Measurements from ENCODE around the gene CD83. TPM values are rescaled to one million over a fixed set of nuclear protein-coding genes. Genes with fewer than 3 reads are reported as not detected.
A peak's percentile ranks its signal among the peaks of the same experiment; 100 is the strongest.

Gene CD83
- polyA plus RNA-seq, 1 donor = 8.2 TPM

DNA sequence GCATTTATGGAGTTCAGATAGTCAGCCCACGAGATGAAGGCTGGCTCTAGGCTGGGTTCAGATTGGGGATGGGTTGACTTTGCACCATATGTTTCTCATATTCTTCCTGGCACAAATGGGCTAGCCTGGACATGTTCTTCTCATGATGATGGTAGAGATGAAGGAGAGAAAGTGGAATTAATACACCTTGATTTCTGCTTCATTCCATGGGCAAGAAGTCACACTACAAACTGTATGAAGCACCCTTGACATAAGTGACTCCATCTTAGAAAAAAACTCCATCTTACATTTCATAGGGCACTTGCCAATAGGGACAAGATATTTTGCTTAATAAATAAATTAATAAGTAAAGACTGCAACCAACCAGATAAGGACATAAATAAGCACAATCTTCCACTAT is 12.0 kb upstream of the CD83 start:
- Histone ChIP-seq H3K4me1 (ENCODE audit: control insufficient read depth, insufficient read depth, low read length) (no peaks in the 10 kb centered on the region), H3K4me3 (ENCODE audit: low read length) (no peak overlapping the region), H3K27ac (ENCODE audit: low read length) (no peak overlapping the region), H3K27me3 (ENCODE audit: control insufficient read depth, insufficient read depth, low read length) (peaks cover 19% of the 10 kb centered on the region), H3K9me3 (ENCODE audit: control insufficient read depth, low read depth, low read length) (no peaks in the 10 kb centered on the region), H3K36me3 (ENCODE audit: control insufficient read depth, insufficient read depth, low read length) (no peaks in the 10 kb centered on the region)
- DNase-seq = no peak
- WGBS (ENCODE audit: insufficient coverage, low lambda C conversion rate) = no CpG with 5 or more reads among the region's 1 CpG

DNA sequence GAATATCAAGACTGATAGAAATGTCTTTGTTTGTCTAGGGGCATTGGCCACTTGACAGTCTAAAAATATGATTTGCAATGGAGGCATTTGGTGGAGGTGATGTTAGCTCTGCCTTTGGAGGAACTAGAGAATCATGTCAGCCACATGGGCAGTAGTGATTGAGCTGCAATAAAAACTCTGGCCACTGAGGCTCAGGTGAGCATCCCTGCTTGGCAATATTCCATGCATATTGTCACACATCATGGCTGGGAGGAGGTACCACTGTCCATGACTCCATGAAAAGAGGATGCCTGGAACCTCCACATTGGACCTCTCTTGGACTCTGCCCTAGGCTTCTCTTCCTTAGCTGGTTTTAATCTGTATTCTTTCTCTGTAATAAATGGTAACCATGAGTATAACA is 10.6 kb upstream of the CD83 start:
- Histone ChIP-seq H3K4me3 (ENCODE audit: low read length) (no peak overlapping the region), H3K9me3 (ENCODE audit: control insufficient read depth, low read depth, low read length) (no peaks in the 10 kb centered on the region), H3K4me1 (ENCODE audit: control insufficient read depth, insufficient read depth, low read length) (no peaks in the 10 kb centered on the region), H3K36me3 (ENCODE audit: control insufficient read depth, insufficient read depth, low read length) (no peaks in the 10 kb centered on the region), H3K27me3 (ENCODE audit: control insufficient read depth, insufficient read depth, low read length) (peaks cover 15% of the 10 kb centered on the region), H3K27ac (ENCODE audit: low read length) (no peak overlapping the region)
- DNase-seq = no peak

DNA sequence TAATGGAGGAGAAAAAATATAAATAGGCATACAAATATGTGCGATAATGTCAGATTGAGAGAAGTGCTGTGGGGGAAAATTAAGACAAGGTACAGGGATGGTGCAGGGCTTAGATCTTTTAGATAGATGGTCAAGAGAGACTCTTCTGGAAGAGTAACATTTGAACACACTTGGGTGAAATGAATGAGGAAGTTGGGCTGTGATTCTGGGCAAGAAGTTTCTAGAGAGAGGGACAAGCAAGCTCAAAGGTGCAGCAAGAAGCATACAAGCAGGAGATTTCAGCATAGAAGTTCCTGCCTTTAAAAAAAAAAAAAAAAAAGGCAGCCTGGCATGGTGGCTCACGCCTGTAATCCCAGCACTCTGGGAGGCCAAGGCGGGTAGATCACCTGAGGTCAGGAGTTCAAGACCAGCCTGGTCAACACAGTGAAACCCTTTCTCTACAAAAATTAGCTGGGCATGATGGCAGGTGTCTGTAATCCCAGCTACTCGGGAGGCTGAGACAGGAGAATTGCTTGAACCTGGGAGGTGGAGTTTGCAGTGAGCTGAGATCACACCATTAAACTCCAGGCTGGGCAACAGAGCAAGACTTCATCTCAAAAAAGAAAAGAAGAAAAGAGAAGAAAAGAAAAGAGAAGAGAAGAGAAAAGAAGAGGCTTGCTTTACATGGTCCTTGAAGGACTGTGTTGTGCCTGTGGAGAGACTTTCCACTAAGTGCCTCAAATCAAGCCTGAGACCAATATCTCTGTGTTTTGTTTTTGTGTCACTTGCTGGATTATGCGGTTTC is 9.7 kb upstream of the CD83 start:
- 100% methylated on average over 2 of the region's 5 CpGs for WGBS (ENCODE audit: insufficient coverage, low lambda C conversion rate)
- peaks cover 11% of the 10 kb centered on the region for H3K27me3 ChIP-seq (ENCODE audit: control insufficient read depth, insufficient read depth, low read length)
- no peak overlapping the region for H3K27ac ChIP-seq (ENCODE audit: low read length)
- H3K4me1 ChIP-seq (ENCODE audit: control insufficient read depth, insufficient read depth, low read length) = no peaks in the 10 kb centered on the region
- no peaks in the 10 kb centered on the region for H3K36me3 ChIP-seq (ENCODE audit: control insufficient read depth, insufficient read depth, low read length)
- no peak for DNase-seq
- no peak overlapping the region for H3K4me3 ChIP-seq (ENCODE audit: low read length)
- no peaks in the 10 kb centered on the region for H3K9me3 ChIP-seq (ENCODE audit: control insufficient read depth, low read depth, low read length)

DNA sequence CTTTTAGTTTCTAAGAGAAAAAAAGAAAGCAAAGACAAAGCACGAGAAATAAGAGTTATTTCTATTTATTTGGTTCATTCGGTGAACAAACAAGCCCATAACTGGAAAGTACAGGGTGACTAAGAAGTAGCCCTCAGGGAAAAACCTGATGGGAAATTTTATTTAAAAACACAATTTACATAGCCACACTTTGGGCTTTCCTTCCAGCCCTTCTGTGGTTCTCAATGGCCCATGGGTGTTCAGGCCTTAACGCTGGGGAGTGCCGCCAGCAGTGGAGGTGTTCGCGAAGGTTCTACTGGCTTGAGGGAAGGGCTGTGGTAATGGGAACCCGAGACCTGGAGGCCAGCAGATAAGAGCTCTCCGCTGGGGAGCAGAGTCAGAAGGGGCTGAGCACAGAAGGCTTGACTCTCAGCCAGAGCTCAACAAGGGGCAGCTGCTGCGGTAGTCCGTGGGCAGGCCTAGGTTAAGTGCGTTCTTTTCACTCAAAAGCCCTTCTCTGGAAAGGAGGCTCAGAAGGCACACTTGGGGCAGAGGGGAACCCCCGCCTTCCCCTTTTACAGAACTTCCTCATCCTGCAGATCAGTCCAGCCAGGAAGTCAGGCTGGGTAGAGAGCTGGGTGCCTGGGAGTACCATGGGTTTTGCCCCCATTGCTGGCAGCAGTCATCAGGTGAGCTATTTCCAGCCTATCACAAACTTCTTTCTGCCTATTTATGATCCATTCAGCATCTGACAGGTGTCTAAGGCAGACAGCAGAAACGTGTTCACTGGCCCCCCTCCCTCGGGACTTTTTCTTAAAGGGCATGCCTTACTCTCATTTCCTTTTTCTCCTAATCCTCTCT is 8.8 kb upstream of the CD83 start:
- Histone ChIP-seq H3K4me3 (ENCODE audit: low read length) (no peak overlapping the region), H3K27ac (ENCODE audit: low read length) (no peak overlapping the region), H3K27me3 (ENCODE audit: control insufficient read depth, insufficient read depth, low read length) (peaks cover 7% of the 10 kb centered on the region), H3K9me3 (ENCODE audit: control insufficient read depth, low read depth, low read length) (no peaks in the 10 kb centered on the region), H3K36me3 (ENCODE audit: control insufficient read depth, insufficient read depth, low read length) (no peaks in the 10 kb centered on the region), H3K4me1 (ENCODE audit: control insufficient read depth, insufficient read depth, low read length) (no peaks in the 10 kb centered on the region)
- DNase-seq = no peak
- WGBS (ENCODE audit: insufficient coverage, low lambda C conversion rate) = 67% methylated on average over 1 of the region's 14 CpGs

DNA sequence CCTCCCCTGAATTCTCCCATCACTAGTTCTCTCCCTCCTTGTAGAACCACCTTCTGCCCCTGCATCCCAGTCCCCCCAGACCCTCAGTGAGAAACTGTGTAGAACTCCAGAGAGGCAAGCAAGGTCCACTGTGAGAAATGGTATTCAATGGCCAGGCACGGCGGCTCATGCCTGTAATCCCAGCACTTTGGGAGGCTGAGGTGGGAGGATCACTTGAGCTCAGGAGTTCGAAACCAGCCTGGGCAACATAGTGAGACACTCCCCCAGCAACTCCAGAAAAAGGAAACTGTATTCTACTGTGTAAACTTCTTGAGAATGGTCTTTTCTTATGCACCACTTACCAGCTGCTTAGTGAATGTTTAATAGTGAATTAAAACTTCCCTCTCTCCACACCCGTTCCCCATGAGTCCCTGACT is 8.2 kb upstream of the CD83 start:
- Histone ChIP-seq H3K9me3 (ENCODE audit: control insufficient read depth, low read depth, low read length) (no peaks in the 10 kb centered on the region), H3K27ac (ENCODE audit: low read length) (no peak overlapping the region), H3K4me1 (ENCODE audit: control insufficient read depth, insufficient read depth, low read length) (no peaks in the 10 kb centered on the region), H3K27me3 (ENCODE audit: control insufficient read depth, insufficient read depth, low read length) (peaks cover 4% of the 10 kb centered on the region), H3K4me3 (ENCODE audit: low read length) (no peak overlapping the region), H3K36me3 (ENCODE audit: control insufficient read depth, insufficient read depth, low read length) (no peaks in the 10 kb centered on the region)
- no CpG with 5 or more reads among the region's 4 CpGs for WGBS (ENCODE audit: insufficient coverage, low lambda C conversion rate)
- DNase-seq = no peak

DNA sequence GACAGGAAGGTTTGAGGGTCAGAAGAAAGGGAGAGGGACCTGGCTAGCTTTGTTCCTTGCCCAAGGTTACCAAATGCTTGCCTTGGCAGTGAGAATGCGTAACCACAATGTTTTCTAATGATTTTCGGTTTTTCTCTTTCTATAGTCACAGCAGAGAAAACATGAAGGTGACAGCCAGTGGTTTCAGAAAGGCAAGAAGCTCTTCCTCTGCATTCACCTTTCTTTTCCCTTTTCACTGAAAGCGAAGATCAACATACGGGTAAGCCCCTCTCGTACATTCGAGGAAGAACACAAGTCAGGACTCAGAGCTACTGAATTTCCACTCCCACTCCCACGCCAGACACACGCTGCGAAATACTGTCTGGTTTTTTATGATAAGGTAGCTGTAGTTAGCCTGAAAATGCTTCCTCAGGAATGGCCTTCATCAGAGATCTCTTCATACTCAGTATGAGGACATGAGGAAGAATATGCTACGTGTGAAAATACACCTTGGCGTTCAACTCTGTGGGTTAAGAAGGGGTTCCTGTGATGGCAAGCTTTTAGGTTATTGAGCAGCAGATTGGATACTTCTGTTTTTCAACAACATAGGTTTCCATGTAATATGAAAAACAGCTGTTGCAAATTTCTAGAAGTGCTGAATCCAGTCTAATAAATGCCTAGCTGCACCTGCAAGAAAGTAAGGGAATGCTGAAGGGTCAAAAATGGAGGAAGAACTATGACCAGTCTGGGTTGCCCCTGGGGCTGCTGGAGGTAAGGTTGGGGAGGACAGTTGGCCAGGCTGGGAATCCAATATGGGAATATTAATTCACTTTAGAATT is 7.4 kb upstream of the CD83 start:
- no peaks in the 10 kb centered on the region for H3K4me1 ChIP-seq (ENCODE audit: control insufficient read depth, insufficient read depth, low read length)
- no peaks in the 10 kb centered on the region for H3K9me3 ChIP-seq (ENCODE audit: control insufficient read depth, low read depth, low read length)
- no peak overlapping the region for H3K4me3 ChIP-seq (ENCODE audit: low read length)
- H3K36me3 ChIP-seq (ENCODE audit: control insufficient read depth, insufficient read depth, low read length) = no peaks in the 10 kb centered on the region
- no peaks in the 10 kb centered on the region for H3K27me3 ChIP-seq (ENCODE audit: control insufficient read depth, insufficient read depth, low read length)
- H3K27ac ChIP-seq (ENCODE audit: low read length) = no peak overlapping the region
- WGBS (ENCODE audit: insufficient coverage, low lambda C conversion rate) = 80% methylated on average over 1 of the region's 11 CpGs
- DNase-seq = no peak

DNA sequence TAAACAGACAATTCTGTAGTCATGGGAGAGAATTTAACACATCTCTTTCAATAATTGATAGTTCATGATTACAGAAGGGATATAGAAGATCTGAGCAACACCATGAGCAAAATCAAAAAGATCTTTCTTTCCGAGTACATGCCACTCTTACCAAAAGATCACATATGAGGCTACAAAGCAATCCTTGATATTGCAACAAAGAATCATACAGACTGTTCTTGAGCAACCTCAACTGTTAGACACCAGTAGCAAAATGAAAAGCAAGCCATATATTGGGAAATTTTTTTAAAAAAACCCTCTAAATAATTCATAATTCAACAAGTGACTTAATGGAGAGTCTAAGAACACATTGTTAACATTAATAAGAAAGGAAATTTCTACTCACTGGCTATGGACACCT is 3.6 kb upstream of the CD83 start:
- H3K36me3 ChIP-seq (ENCODE audit: control insufficient read depth, insufficient read depth, low read length) = no peaks in the 10 kb centered on the region
- no peaks in the 10 kb centered on the region for H3K9me3 ChIP-seq (ENCODE audit: control insufficient read depth, low read depth, low read length)
- WGBS (ENCODE audit: insufficient coverage, low lambda C conversion rate) = no CpG with 5 or more reads among the region's 1 CpG
- no peak overlapping the region for H3K27ac ChIP-seq (ENCODE audit: low read length)
- DNase-seq = no peak
- H3K27me3 ChIP-seq (ENCODE audit: control insufficient read depth, insufficient read depth, low read length) = no peaks in the 10 kb centered on the region
- no peak overlapping the region for H3K4me3 ChIP-seq (ENCODE audit: low read length)
- peaks cover 6% of the 10 kb centered on the region for H3K4me1 ChIP-seq (ENCODE audit: control insufficient read depth, insufficient read depth, low read length)

DNA sequence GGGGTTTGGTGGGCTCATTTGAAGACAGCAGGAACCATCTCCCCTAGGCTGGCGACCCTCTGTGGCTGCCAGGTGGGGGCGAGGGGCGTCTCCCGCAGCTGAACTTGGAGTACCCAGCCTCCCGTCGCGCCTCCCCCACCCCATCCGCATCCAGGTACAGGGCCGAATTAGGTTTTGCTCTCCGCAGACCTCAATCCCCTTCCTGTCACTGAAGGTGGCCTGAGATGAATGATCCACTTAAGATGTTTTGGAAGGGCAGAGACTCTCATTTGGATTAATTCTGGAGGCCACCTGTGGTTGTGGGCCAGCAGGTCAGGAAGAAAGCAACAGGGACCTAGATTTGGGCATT is 493 bp downstream of the CD83 start:
- Histone ChIP-seq H3K4me1 (ENCODE audit: control insufficient read depth, insufficient read depth, low read length) (peaks cover 6% of the 10 kb centered on the region), H3K27me3 (ENCODE audit: control insufficient read depth, insufficient read depth, low read length) (no peaks in the 10 kb centered on the region), H3K9me3 (ENCODE audit: control insufficient read depth, low read depth, low read length) (no peaks in the 10 kb centered on the region), H3K36me3 (ENCODE audit: control insufficient read depth, insufficient read depth, low read length) (no peaks in the 10 kb centered on the region), H3K4me3 (ENCODE audit: low read length) (peak overlapping the region; percentile 89), H3K27ac (ENCODE audit: low read length) (no peak overlapping the region)
- DNase-seq = no peak
- no CpG with 5 or more reads among the region's 10 CpGs for WGBS (ENCODE audit: insufficient coverage, low lambda C conversion rate)

DNA sequence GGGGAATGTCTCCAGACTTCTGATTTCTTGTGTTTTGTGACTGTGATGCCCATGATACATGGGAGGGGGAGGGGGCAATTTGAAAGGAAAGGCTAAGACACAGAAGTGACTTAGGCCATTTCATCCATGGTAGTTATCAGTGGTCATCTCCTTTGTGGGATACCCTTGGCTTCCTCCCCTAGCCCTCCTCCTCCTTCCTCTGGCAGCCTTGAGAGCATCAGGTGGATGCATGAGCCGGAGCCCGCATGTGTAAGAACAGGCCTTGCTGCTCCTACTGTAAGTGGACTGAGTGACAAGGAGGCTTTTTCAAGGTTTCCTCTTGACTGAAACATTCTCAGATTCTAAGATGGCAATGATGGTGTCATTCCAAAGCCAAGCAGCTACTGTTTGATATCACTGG is 874 bp downstream of the CD83 start:
- no peaks in the 10 kb centered on the region for H3K36me3 ChIP-seq (ENCODE audit: control insufficient read depth, insufficient read depth, low read length)
- H3K27me3 ChIP-seq (ENCODE audit: control insufficient read depth, insufficient read depth, low read length) = no peaks in the 10 kb centered on the region
- H3K4me3 ChIP-seq (ENCODE audit: low read length) = peak overlapping the region; percentile 89
- WGBS (ENCODE audit: insufficient coverage, low lambda C conversion rate) = no CpG with 5 or more reads among the region's 2 CpGs
- no peak overlapping the region for H3K27ac ChIP-seq (ENCODE audit: low read length)
- DNase-seq = no peak
- H3K9me3 ChIP-seq (ENCODE audit: control insufficient read depth, low read depth, low read length) = no peaks in the 10 kb centered on the region
- H3K4me1 ChIP-seq (ENCODE audit: control insufficient read depth, insufficient read depth, low read length) = peaks cover 6% of the 10 kb centered on the region

DNA sequence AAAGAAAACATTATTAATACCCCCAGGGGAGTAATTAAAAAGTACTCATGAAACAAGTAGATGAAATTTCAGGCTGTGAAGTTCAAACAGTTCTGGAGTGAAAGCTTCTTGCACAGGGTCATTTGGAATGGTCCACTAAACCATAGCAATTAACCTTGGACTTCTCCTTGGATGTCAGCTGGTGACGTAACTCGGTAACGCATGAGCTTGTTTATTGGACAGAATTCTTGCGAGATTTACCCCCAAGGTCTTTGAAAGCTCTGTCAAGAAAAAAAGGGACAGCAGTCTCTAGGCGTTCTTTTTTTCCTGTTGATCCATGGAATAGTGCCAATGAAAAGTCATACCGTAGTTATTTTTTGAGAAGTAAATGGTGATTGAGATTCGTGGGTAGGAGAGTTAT is 2.2 kb downstream of the CD83 start:
- DNase-seq = no peak

More for the DNA sequence above, 2.2 kb downstream of the CD83 start:
- no peaks in the 10 kb centered on the region for H3K36me3 ChIP-seq (ENCODE audit: control insufficient read depth, insufficient read depth, low read length)
- H3K4me1 ChIP-seq (ENCODE audit: control insufficient read depth, insufficient read depth, low read length) = peaks cover 6% of the 10 kb centered on the region
- H3K27me3 ChIP-seq (ENCODE audit: control insufficient read depth, insufficient read depth, low read length) = no peaks in the 10 kb centered on the region
- no peak overlapping the region for H3K4me3 ChIP-seq (ENCODE audit: low read length)
- H3K27ac ChIP-seq (ENCODE audit: low read length) = no peak overlapping the region
- H3K9me3 ChIP-seq (ENCODE audit: control insufficient read depth, low read depth, low read length) = no peaks in the 10 kb centered on the region
- WGBS (ENCODE audit: insufficient coverage, low lambda C conversion rate) = no CpG with 5 or more reads among the region's 7 CpGs
